Stimulated activated CD8-positive, alpha-beta memory T cell treated with anti-CD3 and anti-CD28 coated beads, Interleukin-7, amount 100 ng/mL, for 1 hour (primary cell): Measurements from ENCODE around the gene FGD4.
"Not testable (repeated sequence)": the region's sequence is repeated elsewhere in the genome, so short reads cannot be mapped to it uniquely, and the experiment has no call there.

Source experiments
- DNase-seq, 2 donors: peaks; one replicate each; pipeline ENCODE4 v3.0.0-alpha.2; 2020; ENCODE audit warnings: low read depth in 2 of 2

FGD4 gene

DNA sequence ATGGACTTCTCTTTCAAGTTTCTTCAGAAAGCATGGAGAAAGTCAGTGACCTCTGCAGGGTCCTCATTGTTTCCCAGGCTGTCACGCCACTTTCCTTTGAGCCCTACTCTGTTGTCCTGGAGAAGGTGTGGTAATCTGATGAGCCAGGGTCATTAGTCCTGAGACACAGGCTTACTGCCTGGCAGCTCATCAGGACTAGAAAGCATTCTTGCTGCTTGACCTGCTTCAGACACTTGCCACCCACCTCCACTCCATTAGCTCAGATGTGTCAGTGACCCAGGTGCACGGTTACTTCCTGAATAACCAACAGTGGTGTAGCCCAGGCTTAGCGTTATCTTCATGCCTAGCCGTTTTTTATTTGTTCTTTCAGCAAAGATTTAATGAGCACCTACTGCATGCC, 93.9 kb downstream of the FGD4 start:
- DNase-seq = no peak

- no peak for DNase-seq
Observed at GRCh38 chr12:32494656-32495055, 95.3 kb downstream of the FGD4 start.

- no peak for DNase-seq
Observed at GRCh38 chr12:32496946-32497345, 97.6 kb downstream of the FGD4 start.

GRCh38 chr12:32497864-32498263, 98.5 kb downstream of the FGD4 start:
- DNase-seq = no peak

DNA sequence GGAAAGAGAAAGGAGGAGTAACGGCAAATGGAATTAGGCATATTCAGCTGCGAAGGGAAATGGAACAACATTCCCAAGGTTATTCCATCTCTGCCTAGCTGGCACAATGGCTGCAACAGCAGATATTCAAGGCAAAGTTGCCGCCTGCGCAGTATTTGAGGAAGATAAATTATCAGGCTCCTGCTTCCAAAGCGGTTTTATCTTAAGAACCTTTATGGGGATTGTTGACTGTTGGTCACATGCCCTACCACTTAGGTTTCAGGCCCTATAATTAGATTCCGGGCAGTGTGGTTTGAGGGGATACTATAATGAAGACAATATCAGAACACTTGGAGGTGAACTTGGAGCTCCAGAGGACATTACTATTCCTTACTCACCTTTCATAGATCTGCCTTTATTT, 99.7 kb downstream of the FGD4 start:
- DNase-seq = no peak

DNA sequence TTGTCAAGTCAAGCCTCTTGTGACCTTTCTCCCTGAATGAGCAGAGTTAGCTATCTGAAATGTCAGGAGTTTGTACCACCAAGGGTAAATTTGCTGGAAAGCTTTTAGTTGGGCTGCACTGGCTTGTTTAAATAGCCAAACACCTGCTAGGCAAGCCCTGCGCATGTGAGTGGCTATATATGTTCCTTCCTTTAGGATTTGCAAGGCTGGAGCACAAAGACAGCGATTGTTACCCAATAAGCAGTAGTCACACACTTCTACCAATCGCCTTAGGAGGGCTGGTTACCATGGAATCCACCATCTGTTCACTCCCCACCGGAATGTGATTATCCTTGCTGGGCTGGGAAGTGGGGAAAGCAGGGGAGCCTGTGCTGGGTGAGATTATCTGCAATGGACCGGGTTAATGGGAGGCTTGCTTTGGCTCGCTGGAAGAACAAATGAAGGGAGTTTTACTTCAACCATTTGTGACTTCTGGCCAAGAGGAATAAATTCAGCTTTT, 102.5 kb downstream of the FGD4 start:
- no peak for DNase-seq

GRCh38 chr12:32502693-32503502, 103.5 kb downstream of the FGD4 start:
- DNase-seq = no peak

- no peak for DNase-seq
Observed at GRCh38 chr12:32503730-32504129, 104.4 kb downstream of the FGD4 start.

GRCh38 chr12:32504591-32504990, 105.2 kb downstream of the FGD4 start:
- no peak for DNase-seq

DNA sequence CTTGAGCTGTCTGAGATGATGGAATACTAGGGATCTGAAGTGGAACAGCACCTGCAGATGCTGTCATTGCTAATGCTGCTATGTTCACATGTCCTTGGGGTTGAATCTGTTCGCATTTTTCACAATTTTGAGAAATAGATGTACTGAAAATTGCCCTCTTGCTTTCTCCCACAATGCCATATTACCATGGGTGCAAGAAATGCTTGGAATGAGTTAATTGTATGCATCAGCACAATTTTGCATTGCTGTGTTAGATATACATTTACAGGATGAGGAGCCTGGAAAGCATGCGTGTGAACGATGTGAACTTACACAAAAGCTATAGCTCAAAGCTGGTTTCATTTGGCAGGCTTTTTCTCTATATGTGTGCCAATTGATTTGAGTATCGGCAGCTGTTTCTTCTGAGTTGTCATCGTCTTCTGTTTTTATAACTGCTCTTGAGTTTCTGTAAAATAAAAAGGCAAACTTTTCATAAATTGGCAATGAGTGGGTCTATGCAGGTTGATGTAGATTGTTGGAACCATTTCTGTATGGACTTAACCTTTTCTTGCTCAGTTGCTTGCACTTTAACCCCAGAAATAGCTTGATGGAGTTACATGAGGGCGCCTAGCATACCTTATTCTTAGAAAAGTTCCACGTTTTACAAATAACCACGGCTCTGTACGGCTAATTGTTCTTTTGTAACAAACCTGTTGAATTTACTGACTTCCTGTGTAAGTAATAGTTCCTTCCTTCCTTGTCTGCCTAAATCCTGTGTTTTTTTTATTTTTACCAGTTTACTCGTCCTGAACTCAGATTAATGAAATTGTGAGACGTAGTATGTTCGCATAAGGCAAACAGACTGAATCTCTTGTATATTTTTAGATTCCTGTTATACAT, 105.9 kb downstream of the FGD4 start:
- DNase-seq = no peak

- not testable (repeated sequence) for DNase-seq
Observed at GRCh38 chr12:32507096-32507941, 108.0 kb downstream of the FGD4 start.

DNA sequence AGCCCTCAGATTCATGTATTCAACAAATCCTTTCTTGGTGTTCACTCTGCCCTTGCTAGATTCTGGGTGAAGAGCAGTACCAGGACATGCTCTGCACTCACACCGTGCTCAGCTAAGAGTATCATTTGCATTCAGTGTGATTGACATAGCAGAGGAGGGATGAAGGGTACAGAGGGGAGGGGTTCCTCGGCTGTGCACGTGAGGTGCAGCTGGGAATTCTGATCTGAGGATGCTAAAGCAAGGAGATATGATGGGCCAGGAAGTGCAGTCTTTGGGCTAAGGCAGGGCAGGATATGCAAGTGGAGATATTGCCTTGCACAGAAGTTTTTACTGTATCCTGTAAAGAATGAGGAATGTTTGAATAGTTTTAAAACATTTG, 108.6 kb downstream of the FGD4 start:
- DNase-seq = no peak

- DNase-seq = no peak
Observed at GRCh38 chr12:32508626-32509025, 109.3 kb downstream of the FGD4 start.

GRCh38 chr12:32509328-32510091, 110.2 kb downstream of the FGD4 start:
- no peak for DNase-seq

DNA sequence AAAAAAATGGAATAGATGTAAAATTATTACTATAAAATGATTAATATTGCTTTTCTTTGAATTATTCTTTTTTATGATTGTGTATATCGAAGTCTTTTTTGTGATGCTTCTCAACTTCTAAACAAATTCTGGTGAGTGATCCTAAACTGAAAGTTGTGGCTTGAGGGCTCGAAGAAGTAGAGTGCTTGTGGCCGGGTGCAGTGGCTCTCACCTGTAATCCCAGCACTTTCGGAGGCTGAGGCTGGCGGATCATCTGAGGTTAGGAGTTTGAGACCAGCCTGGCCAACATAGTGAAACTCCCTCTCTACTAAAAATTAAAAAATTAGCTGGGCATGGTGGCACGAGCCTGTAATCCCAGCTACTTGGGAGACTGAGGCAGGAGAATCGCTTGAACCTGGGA, 112.6 kb downstream of the FGD4 start:
- DNase-seq = not testable (repeated sequence)

GRCh38 chr12:32512379-32512778, 113.0 kb downstream of the FGD4 start:
- DNase-seq = no peak

DNA sequence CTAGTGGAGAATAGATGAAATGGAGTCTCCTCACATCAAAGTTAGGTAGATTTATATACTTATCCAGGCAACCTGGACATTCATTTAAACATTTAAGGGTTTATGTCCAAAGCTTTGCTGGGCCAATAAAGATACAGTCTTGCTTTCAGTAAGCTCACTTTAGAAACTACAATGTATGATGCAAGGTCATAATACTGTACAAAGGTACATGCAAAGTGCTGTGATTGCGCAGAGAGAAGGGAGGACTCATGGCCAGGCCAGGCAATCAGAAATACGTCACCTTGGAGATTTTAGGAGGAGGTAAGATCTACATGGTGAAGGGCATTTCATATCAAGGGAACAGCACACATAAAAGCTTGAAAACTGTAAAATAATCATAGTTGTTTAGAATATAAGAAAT, 113.6 kb downstream of the FGD4 start:
- no peak for DNase-seq

- no peak for DNase-seq
Observed at GRCh38 chr12:32515137-32515873, 115.9 kb downstream of the FGD4 start.

- DNase-seq = no peak
Observed at GRCh38 chr12:32516230-32516629, 116.9 kb downstream of the FGD4 start.

DNA sequence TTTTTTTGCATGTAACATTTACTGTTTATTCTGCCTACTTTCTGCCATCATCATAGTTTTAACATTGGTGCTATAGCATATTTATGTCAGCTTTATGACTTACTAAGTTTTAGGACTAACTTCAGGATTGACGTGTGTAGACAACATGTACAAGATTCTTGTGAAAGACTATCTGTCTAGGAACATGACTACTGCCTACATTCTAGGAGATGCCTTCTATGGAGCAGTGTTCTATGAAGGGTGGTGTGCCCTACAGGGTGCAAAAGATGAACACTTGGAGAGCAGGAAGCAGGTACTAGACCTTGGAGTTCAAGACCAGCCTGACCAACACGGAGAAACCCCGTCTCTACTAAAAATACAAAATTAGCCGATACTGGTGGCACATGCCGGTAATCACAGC, 118.6 kb downstream of the FGD4 start:
- DNase-seq = no peak
